Femur (tissue), 1 donor: ENCODE measurements around the gene ARHGEF9.
"Not testable (repeated sequence)": the region's sequence is repeated elsewhere in the genome, so short reads cannot be mapped to it uniquely, and the experiment has no call there.

ENCODE experiments used
- DNase-seq: peaks from one replicate; pipeline ENCODE4 v3.0.0-alpha.2; 2017

Gene ARHGEF9

GRCh38 chrX:63656871-63657580 lies 128.0 kb downstream of the ARHGEF9 start:
- DNase-seq = no peak

GRCh38 chrX:63652086-63652765 lies 132.8 kb downstream of the ARHGEF9 start:
- DNase-seq = no peak

GRCh38 chrX:63645748-63646147 lies 139.3 kb downstream of the ARHGEF9 start:
- DNase-seq = not testable (repeated sequence)

DNA sequence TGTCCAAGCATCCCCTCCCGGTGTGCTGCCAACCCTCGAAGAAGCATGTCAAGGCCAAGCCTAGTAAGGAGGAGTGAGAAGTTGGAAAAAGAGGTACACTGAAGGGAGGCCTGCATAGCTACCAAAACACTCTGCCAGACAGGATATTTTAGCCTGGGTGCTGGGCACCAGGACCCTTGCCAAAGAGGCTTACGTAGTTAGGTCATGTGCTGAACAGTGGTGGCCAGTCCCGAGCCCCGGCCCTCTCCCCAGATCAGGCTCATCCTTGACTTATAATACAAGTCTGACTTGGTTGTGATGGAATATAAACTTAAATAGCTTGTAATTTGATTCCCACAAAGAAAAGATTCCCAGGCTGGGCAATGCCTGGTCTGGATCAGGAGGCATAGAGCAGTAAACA lies 149.3 kb downstream of the ARHGEF9 start:
- no peak for DNase-seq

- DNase-seq = no peak
Observed at GRCh38 chrX:63613531-63614028, 171.4 kb downstream of the ARHGEF9 start.

DNA sequence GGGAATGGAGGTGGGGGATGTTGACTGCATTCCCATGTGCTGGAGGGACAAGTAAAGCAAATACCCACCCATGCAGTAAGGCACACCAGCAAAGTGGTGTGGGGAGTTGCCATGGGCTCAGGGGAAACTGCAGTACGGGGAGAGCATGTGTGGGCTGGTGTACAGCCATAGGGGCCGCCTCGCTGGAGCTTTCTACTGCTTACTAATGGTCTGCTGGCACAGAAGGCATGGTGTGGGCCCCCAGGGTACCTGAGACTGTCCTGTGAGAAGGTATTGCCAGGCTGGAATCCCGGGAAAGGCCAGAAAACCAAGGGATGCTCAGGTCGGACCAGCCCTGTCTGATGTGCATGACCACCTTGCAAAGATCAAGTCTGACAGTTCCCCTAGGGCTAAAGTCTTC lies 199.1 kb downstream of the ARHGEF9 start:
- no peak for DNase-seq
